HG02678 (cell line): ENCODE results near the gene PPP2R5D.
"Not testable (repeated sequence)": the region's sequence is repeated elsewhere in the genome, so short reads cannot be mapped to it uniquely, and the experiment has no call there.

Source experiments
- ATAC-seq: cut with Tn5 transposase; IDR thresholded peaks from one replicate; pipeline ENCODE4 v1.9.1; 2021; ENCODE audit warnings: mild to moderate bottlenecking, moderate library complexity; ENCODE audit not compliant: unreplicated experiment

Gene PPP2R5D

DNA sequence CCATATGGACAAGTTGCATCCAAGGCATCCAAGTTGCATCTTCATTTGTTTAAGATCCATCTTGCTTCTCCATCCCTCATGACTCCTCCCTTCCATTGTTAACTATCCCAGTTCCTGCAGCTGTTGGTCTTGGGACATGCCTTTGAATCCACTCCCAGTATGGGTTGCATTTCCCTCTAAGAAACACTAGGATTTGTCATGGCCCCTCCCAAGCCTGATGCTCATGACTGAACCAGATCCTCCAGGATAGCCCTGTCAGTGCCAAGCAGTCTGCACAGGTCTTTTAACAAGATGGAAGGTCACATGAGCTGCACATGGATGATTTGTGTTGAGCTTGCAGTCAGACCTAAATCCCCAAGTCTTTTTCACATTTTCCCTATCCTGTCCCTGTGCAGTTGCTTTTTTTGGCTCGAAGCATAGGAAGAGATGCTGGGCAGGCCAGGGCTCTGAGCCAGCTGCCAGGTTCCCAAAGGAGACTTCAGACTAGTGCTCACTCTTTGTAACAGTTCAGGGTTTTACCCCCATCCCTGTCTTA lies 4.2 kb downstream of the PPP2R5D start:
- ATAC-seq: no peak

DNA sequence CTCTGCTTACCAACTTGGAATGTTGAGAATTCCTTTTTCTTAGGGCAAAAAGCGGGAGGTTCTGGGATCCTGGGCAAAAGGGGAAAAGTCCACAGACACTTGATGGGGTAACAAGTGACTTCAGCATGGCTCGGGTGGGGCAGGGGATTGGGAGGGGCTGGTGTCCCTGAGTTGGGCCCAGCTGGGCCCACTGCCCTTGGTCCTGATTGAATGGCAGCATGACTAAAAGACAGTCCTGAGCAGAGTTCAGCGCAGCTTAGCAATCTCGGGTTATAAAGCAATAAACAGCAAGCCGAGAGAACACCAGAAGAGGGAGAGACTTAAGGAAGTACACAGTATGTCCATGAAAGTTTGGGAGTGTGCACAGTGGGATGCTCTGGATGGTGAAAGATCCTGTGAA lies 5.6 kb downstream of the PPP2R5D start:
- no peak for ATAC-seq

DNA sequence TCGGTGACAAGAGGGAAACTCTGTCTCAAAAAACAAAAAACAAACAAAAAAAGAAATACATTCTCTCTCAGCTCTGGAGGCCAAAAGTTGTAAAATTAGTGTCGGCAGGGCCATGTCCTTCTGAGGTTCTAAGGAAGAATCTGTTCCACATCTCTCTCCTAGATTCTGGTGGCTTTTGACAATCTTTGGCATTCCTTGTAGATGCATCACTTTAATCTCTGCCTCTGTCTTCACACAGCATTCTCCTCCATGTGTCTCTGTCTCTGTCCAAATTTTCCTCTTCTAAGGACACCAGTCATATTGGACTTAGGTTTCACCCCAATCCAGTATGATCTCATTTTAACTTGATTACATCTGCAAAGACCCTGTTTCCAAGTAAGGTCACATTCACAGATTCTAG lies 9.1 kb downstream of the PPP2R5D start:
- no peak for ATAC-seq

DNA sequence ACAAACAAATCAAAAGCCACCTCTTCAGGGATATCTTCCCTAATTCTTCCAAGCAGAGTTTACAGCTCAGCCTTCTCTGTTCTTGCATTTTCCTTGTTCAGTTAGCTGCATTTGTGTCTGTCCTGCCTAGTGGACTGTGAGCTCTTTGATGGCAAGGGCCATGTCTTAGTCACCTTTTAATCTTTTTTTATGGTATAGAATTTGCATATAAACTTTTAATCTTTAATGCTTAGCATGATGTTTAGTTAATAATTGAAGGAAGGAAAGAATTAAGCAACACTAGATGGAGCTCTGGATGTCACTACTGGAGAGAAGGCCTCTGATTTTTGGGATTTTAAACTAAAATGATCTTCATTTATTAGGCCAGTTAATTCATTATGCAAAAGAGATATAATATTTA lies 12.1 kb downstream of the PPP2R5D start:
- ATAC-seq: no peak

DNA sequence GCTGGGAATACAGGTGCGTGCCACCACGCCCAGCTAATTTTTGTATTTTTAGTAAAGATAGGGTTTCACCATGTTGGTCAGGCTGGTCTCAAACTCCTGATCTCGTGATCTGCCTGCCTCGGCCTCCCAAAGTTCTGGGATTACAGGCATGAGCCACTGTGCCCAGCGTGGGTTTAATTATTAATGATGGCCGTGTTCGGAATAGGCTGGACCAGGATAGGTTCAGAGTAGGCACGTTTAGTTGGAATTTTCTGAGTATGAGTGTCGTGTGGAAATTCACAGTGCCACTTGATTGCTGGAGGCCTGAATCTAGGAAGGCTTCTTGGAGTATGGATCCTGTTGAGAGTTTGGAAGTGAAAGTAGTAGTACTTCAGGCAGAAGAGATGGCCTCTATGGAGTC lies 13.8 kb downstream of the PPP2R5D start:
- not testable (repeated sequence) for ATAC-seq

DNA sequence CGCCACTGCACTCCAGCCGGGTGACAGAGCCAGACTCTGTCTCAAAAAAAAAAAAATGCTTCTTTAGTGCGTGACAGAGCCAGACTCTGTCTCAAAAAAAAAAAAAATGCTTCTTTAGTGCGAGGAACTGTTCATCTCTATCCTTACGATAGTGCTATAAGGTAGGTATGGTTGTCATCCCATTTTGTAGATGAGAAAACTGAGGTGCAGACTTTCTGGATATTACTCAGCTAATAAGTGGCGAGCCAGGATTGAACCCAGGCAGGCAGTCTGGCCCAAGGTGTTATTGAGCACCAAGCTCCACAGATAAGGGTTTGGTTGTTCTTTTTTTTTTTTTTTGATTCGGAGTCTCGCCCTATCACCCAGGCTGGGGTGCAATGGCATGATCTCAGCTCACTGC lies 17.5 kb downstream of the PPP2R5D start:
- ATAC-seq: no peak

DNA sequence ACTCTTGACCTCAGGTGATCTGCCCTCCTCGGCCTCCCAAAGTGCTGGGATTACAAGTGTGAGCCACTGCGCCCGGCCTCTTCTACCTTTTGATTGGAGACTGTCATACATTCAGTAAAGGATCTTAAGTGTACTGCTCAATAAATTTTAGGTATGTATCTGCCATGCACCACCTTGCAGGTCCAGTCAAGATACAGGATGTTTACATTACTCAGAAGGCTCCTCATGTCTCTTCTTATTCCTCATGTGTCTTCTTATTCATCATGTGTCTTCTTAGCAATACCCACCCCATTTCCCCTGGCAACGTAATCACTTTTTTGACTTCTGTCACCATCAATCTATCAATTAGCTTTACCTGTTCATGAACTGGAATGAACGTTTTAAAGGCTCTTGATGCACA lies 21.5 kb downstream of the PPP2R5D start:
- no peak for ATAC-seq

DNA sequence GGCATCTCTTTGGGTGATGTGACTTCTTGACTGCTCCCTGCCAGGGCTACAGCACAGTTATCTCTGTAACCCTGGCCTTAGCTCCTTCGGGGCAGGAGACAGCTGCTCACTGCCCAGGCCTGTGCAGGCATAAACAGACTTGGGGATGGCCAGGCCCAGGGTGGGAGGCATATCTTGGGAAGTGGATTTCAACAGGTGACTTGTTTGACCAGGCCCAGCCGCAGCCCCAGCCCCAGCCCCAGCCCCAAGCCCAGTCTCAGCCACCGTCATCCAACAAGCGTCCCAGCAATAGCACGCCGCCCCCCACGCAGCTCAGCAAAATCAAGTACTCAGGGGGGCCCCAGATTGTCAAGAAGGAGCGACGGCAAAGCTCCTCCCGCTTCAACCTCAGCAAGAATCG lies 21.9 kb downstream of the PPP2R5D start:
- ATAC-seq: no peak

DNA sequence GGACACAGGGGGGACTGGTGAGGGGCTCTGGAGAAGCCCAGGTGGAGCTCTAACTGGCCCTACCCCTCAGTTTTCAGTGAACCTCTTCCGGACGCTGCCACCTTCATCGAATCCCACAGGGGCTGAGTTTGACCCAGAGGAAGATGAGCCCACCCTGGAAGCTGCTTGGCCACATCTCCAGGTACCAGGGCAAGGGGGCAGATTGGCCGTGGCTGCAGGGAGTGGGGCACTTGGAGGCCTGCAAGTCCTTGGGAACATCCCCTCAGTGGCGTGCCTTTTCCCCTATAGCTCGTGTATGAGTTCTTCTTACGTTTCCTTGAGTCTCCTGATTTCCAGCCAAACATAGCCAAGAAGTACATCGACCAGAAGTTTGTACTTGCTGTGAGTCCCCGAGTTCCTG lies 22.8 kb downstream of the PPP2R5D start:
- ATAC-seq: no peak

DNA sequence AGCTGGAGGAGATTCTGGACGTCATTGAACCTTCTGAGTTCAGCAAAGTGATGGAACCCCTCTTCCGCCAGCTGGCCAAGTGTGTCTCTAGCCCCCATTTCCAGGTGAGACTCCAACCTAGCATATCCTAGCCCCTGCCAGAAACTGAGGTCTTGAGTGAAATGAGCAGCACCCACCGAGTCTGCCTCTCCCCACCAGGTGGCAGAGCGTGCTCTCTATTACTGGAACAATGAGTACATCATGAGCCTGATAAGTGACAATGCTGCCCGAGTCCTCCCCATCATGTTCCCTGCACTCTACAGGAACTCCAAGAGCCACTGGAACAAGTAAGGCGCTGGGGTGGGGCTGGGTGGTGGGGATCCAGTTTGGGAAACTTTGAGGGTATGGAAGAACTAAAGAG lies 24.8 kb downstream of the PPP2R5D start:
- ATAC-seq: no peak

DNA sequence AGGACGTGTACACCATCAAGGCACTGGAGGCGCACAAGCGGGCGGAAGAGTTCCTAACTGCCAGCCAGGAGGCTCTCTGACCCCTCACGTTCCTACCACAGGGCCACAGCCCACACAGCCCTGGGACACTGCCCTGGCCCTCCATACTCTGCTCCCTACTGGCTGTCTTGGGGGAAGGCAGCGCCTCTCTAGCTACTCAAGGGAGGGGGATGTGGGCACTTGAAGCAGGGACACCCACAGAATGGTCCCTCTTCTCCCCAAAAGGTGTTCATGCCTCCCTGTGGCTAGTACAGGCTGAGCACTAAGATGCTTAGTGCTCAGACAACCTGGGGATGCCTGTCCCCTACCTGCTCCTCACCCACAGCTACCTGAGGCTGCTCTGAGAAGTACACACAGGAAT lies 26.8 kb downstream of the PPP2R5D start:
- ATAC-seq: no peak

DNA sequence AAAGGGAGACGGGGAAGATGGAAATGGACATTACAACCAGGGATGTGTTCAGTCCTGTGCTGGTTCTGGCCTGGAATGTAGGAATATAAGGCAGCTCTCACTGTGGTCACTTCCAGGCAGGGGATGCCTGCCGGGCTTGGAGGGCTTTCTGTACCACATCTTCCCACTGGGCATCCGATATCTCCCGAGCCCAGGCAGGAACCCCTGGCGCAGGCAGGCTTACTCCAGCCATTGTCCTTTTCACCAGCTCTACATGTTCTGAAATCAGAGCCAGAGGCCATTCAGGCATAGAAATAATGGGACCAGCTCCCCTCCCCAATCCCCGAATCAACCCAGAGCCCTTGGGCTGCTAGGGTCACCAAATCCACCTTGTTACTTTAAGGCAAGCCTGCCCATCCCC lies 28.0 kb downstream of the PPP2R5D start:
- ATAC-seq: no peak

DNA sequence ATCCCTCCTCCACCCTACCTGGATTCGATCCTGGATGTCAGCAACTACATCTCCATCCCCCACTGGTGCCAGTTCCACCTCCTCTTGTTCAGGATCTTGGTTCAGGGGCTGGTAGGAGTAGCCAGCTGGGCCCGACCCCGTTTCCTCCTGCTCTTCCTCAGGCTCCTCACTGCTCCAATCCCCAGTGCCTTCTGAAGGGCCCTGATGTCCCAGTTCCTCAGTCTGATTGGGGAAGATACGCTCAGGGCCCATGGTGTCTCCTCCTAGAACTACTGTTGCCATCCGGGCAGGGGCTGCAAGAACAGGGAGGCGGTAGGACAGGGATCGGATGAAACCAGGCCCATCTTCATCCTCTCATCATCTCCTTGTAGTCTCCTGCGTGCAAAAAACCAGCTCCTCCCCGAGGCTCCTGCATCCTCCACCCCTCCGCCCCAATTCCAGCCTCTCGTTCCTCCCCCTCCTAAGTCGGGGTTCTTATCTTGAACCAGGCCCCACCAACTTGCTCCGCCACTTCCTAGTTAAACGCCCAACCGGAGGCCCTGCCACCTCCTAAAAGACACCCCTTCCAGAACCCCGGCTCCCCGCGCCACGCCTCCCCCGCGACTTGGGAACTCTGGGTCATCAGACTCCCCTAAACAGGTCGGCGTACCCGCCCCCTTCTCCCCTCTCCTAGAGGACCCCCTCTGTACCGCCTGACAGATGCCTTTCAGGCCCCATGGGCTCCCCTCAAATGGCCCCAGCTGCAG lies 28.9 kb downstream of the PPP2R5D start:
- no peak for ATAC-seq

DNA sequence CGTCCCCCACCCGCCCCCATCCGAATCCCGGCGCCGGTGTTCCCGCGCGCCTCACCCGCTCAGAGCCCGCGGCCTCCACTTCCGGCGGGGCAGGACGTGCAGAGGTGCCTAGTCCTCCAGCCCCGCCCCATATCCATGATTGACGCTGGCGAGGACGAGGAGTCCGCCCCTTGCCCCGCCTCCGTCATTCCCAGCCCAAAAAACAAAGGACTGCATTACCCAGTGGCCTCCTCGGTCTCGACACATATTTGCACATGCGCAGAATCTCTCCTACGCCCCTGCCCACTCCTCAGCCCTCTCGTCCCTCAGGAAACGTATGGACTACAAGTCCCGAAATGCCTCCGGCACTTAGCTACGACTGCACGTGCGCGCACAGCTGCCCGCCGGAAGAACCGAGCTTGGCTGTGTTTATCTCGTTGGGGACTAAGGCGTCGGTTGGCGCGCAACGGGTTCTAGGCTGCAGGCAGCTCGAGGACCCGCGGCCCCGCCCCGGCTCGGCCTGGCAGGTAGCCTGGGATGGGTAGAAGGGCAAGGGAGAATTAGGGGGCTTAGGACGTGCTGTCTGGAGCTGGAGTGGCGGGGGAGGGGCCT lies 29.6 kb downstream of the PPP2R5D start, which contains the start of the genes KLHDC3 and MEA1:
TSS of gene KLHDC3 (plus strand) at position 407 of the 591 bp plus-strand sequence. CDS start 2,944 bp downstream, outside the sequence.
TSS of gene MEA1 (minus strand) at position 104 of the 591 bp plus-strand sequence. CDS start 133 bp downstream, outside the sequence.
- ATAC-seq: peak; percentile 93

DNA sequence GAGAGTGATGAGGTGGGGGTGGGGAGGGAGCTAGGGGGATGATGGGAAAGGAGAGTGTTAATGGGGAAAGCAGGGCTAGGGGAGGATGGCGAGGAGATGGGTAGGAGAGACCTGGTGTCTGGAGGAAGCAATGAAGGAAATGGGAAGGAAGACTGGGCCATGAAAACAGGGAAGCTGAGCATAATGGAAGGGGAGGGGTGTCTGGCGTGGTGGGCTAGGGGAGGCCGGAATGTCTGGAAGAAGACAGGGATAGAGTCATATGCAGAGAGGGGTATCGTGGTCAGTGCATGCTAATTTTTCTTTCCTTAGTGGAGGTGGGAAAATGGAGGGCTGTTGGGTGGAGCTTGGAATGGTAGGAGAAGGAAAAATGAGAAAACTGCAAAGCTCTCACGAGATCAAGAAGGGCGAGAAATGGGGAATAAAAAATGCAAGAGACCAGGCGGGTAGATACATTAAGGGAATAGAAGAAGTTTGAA lies 30.1 kb downstream of the PPP2R5D start:
- no peak for ATAC-seq

DNA sequence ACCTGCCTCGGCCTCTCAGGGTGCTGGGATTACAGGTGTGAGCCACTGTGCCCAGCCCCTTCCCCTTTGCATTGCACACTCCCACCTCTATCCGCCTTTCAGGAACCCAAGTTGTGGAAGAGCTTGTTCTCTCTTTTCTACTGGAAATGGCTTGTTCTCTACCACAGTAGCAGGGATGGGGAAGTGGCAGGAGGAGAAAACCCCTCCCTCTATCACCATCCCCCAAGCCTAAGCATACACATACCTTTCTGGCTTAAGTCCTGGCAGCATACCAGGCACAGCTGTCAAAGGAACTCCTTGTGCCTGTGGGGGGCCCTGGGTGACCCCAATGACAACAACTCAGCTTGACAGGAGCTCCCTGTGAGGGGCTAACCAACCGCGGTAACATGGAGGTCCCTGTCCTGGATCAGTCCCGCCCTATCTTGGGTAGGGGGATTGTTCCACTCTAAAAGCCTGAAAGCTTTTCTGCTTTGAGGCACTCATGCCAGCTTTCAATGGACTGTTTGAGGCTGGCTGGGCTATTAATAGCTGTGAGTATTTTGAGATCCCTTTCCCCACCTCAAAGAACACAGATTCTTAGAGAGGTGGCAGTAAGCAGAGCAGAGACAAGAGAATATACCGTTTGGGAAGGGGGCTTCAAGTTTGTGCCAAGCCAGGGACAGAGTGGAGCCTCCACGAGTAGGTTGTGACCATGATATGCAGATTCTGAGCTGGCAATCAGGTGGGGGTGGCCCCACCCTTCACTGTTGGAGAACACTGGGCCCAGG lies 32.0 kb downstream of the PPP2R5D start:
- no peak for ATAC-seq

DNA sequence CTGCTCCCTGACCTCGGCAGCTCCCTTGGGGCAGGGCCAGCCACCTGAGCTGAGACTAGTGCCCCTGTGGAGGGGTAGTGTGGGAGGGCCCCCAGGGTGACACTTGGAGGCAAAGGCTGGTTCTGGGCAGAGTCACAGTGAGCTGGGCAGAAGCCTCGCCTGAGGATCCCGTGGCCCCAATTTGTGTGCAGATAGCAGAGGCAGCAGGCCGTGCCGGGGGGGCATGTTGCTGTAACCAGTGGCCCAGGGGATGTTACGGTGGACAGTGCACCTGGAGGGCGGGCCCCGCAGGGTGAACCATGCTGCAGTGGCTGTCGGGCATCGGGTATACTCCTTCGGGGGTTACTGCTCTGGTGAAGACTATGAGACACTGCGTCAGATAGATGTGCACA lies 32.6 kb downstream of the PPP2R5D start:
- no peak for ATAC-seq

DNA sequence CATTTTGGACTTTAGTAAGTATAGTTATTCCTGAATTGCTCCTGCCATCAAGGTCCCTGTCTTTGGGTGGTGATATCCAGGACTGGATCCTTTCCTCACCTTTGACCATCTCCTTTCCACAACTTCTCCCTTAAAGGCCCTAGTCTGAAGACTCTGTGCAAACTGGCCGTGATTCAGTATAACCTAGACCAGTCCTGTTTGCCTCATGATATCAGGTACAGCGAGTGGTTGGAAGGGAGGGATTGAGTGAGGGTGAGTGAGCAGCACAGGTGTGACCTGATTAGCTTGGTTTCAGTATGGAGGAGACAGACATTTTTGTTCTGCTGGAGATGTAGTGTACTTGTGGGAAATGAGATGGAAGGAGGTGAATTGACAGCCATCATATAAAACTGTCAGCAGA lies 34.8 kb downstream of the PPP2R5D start:
- ATAC-seq: no peak

DNA sequence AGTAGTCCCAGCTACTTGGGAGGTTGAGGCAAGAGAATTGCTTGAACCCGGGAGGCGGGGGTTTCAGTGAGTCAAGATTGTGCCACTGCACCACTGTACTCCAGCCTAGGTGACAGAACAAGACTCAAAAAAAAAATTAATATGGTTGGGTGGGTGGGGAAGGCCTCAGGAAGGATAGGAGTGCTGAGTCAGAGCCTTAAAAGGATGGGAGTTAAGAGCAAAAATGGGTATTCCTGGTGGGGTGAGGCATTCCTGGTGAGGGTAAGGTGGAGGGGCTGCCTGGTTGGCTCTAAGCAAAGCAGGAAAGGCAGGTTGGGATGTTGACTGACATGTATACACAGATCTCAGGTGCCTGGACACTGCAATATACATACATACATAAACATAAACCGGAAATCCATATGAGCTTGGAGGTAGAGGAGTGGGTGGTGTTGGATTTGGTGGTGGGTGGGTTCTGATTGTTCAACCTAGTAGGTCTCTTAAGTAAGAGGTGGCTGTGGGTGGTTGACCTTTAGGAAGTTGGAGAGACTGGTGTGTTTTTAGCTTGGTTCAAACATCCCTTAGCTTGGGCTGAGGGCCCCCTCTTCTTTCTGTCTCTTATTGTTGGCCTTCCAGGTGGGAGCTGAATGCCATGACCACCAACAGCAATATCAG lies 35.8 kb downstream of the PPP2R5D start:
- no peak for ATAC-seq

DNA sequence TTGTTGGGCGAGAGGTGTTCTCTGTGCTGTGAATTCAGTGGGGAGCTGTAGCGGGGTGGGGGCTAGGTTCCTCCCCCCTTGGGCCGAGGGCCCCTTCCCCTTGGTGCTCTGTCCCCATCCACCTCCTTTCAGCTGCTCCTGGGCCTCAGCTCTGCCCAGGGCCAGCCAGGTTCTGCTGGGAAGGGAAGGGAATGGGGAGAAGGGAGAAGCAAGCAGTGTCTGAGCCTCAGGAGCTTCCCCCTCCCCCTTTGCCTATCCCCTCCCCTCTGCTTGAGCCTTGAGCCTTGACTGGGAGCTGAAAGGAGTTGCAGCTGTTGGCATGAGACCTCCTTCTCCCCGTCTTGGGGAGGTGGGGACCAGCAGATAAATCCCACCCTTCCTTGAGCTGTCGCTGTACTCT lies 36.5 kb downstream of the PPP2R5D start:
- ATAC-seq: no peak
